ENCODE measurements around the gene IL17D.

The IL17D gene

GRCh38 chr13:20684546-20684945 lies 19.0 kb upstream of the IL17D start:
- TF ChIP-seq CTCF (IDR thresholded peaks at IDR 0.05; ENCODE audit: low read length) (no peak), EZH2 (IDR thresholded peaks at IDR 0.05; ENCODE audit: borderline replicate concordance, low read length) (no peak)
- Histone ChIP-seq H3K9me3 (ENCODE audit: low read length) (no peaks in the 10 kb centered on the region), H3K27me3 (ENCODE audit: insufficient read depth, low read length) (no peaks in the 10 kb centered on the region), H3K27ac (ENCODE audit: low read depth, low read length, poor library complexity, severe bottlenecking) (no peak overlapping the region), H3K9ac (ENCODE audit: low read length) (no peak overlapping the region), H3K9me2 (ENCODE audit: low read depth, low read length) (no peaks in the 10 kb centered on the region), H4K20me1 (ENCODE audit: insufficient read depth, low read length) (no peaks in the 10 kb centered on the region), H3K4me2 (ENCODE audit: low read length) (no peak overlapping the region), H3K36me3 (ENCODE audit: insufficient read depth, low read length) (no peaks in the 10 kb centered on the region), H2AFZ (ENCODE audit: low read length) (no peak overlapping the region), H3K4me1 (ENCODE audit: insufficient read depth, low read length, severe bottlenecking) (no peaks in the 10 kb centered on the region), H3K79me2 (ENCODE audit: insufficient read depth, low read length) (no peaks in the 10 kb centered on the region), H3F3A (ENCODE audit: insufficient read depth, low read length) (no peaks in the 10 kb centered on the region), H3K4me3 (ENCODE audit: low read depth, low read length, poor library complexity, severe bottlenecking) (no peak overlapping the region)

DNA sequence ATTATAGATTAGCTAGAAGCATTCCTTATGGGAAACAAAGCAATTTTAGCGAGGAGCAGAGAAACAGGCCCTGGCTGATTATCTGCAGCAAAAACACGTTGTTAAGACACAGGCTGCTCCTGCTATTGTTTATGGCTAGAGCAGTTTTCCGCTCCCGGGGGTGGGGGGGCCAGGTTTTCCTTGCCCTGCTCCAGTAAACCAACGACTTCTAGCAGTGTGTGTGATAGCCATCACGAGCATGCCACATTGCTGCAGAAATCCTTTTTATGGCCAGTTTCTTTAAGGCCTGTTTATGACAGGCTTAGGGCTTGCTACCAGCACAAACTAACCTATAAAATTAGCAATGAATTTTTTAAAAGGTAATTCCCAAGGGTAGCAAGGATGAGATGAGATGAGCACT lies 18.4 kb upstream of the IL17D start:
- Histone ChIP-seq H3K9me3 (ENCODE audit: low read length) (no peaks in the 10 kb centered on the region), H3K9me2 (ENCODE audit: low read depth, low read length) (no peaks in the 10 kb centered on the region), H3K79me2 (ENCODE audit: insufficient read depth, low read length) (no peaks in the 10 kb centered on the region), H3K4me2 (ENCODE audit: low read length) (no peak overlapping the region), H3K4me1 (ENCODE audit: insufficient read depth, low read length, severe bottlenecking) (no peaks in the 10 kb centered on the region), H3K27me3 (ENCODE audit: insufficient read depth, low read length) (no peaks in the 10 kb centered on the region), H3K9ac (ENCODE audit: low read length) (no peak overlapping the region), H4K20me1 (ENCODE audit: insufficient read depth, low read length) (no peaks in the 10 kb centered on the region), H3K4me3 (ENCODE audit: low read depth, low read length, poor library complexity, severe bottlenecking) (no peak overlapping the region), H3K27ac (ENCODE audit: low read depth, low read length, poor library complexity, severe bottlenecking) (no peak overlapping the region), H3K36me3 (ENCODE audit: insufficient read depth, low read length) (no peaks in the 10 kb centered on the region), H2AFZ (ENCODE audit: low read length) (no peak overlapping the region), H3F3A (ENCODE audit: insufficient read depth, low read length) (no peaks in the 10 kb centered on the region)
- TF ChIP-seq EZH2 (IDR thresholded peaks at IDR 0.05; ENCODE audit: borderline replicate concordance, low read length) = no peak
- no peak for TF ChIP-seq CTCF (IDR thresholded peaks at IDR 0.05; ENCODE audit: low read length)

DNA sequence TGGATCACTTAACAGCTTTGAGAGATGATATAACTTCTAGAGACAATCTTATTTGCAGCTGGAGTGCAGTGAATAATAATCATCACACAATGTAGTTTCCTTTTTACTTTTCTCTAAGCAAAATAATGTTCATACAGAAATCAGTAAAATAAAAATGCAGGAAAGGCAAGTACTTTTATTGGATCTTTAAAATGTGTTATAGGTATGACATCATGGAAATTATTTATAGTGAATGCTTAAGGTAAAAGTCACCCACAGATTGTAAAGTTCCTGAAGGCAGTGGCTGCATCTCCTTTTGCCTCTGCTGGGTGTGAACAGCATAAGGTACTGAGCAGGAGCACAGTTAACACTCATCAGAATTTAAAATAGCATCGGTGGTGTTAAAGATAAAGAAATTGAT lies 17.3 kb upstream of the IL17D start:
- Histone ChIP-seq H2AFZ (ENCODE audit: low read length) (no peak overlapping the region), H3K4me3 (ENCODE audit: low read depth, low read length, poor library complexity, severe bottlenecking) (no peak overlapping the region), H3K36me3 (ENCODE audit: insufficient read depth, low read length) (no peaks in the 10 kb centered on the region), H3K79me2 (ENCODE audit: insufficient read depth, low read length) (no peaks in the 10 kb centered on the region), H3K9me2 (ENCODE audit: low read depth, low read length) (no peaks in the 10 kb centered on the region), H3K27ac (ENCODE audit: low read depth, low read length, poor library complexity, severe bottlenecking) (no peak overlapping the region), H4K20me1 (ENCODE audit: insufficient read depth, low read length) (no peaks in the 10 kb centered on the region), H3K27me3 (ENCODE audit: insufficient read depth, low read length) (no peaks in the 10 kb centered on the region), H3K9ac (ENCODE audit: low read length) (no peak overlapping the region), H3F3A (ENCODE audit: insufficient read depth, low read length) (no peaks in the 10 kb centered on the region), H3K4me2 (ENCODE audit: low read length) (no peak overlapping the region), H3K9me3 (ENCODE audit: low read length) (no peaks in the 10 kb centered on the region), H3K4me1 (ENCODE audit: insufficient read depth, low read length, severe bottlenecking) (no peaks in the 10 kb centered on the region)
- TF ChIP-seq EZH2 (IDR thresholded peaks at IDR 0.05; ENCODE audit: borderline replicate concordance, low read length) = no peak
- TF ChIP-seq CTCF (IDR thresholded peaks at IDR 0.05; ENCODE audit: low read length) = no peak
